SK-N-SH (cell line): ENCODE results near the gene TXNDC5. TPM values are rescaled to one million over a fixed set of nuclear protein-coding genes. Genes with fewer than 3 reads are reported as not detected.

Experiments
- CTCF ChIA-PET: fragments of 300-600, 350-600 bp; formaldehyde crosslinking; extraction: SDS; loops from one replicate; lab custom pipeline; 2021; lab: Yijun Ruan, JAX
- POLR2A ChIA-PET: fragments of 350-600 bp; sonication (Branson Sonifier 250); formaldehyde crosslinking; extraction: SDS; loops from one replicate; lab custom pipeline; 2020; ENCODE audit warnings: antibody characterized with exemption, inconsistent platforms; lab: Yijun Ruan, JAX
- DNase-seq: peaks from one replicate; pipeline ENCODE4 v3.0.0; 2012
- H2AFZ ChIP-seq: fragments of 200-600 bp; sonication (generic); 2 replicates; pipeline ENCODE4 v1.8.1; 2016; ENCODE audit warnings: antibody characterized with exemption, mild to moderate bottlenecking, low read depth
- H3F3A ChIP-seq: fragments of 200-600 bp; sonication (generic); replicated peaks from 2 replicates; pipeline ENCODE3; 2016; ENCODE audit warnings: antibody characterized with exemption, mild to moderate bottlenecking; ENCODE audit not compliant: insufficient read depth
- H3K27ac ChIP-seq, 2 experiments: fragments of 200-500 bp in 1 of 2; fragments of 200-600 bp in 1 of 2; sonication (Bioruptor generic) in 1 of 2; sonication (generic), shearing (Covaris generic) in 1 of 2; 2 replicates each; pipeline versions ENCODE4 v1.5.1 to v1.6.1; 2014 to 2016; ENCODE audit warnings: low read depth in 2 of 2, inconsistent platforms in 1 of 2, low read length in 1 of 2, mild to moderate bottlenecking in 1 of 2, mixed read lengths in 1 of 2
- H3K27me3 ChIP-seq: fragments of 200-600 bp; sonication (generic), shearing (Covaris generic); 2 replicates; pipeline ENCODE4 v1.6.1; 2016; ENCODE audit warnings: mixed run types; ENCODE audit not compliant: insufficient read depth
- H3K36me3 ChIP-seq, 2 experiments: fragments of 200-500 bp in 1 of 2; fragments of 200-600 bp in 1 of 2; sonication (Bioruptor generic) in 1 of 2; sonication (generic) in 1 of 2; replicated peaks in 1 of 2; 2 replicates each; pipeline versions ENCODE3 to v1.5.1; 2014 to 2016; ENCODE audit warnings: low read length in 1 of 2, mild to moderate bottlenecking in 1 of 2; ENCODE audit not compliant: insufficient read depth in 2 of 2, control insufficient read depth in 1 of 2
- H3K4me1 ChIP-seq, 2 experiments: fragments of 200-500 bp in 1 of 2; fragments of 200-600 bp in 1 of 2; sonication (Bioruptor generic) in 1 of 2; sonication (generic), shearing (Covaris generic) in 1 of 2; 2 replicates each; pipeline versions ENCODE4 v1.5.1 to v1.6.1; 2014 to 2016; ENCODE audit warnings: low read depth in 1 of 2, low read length in 1 of 2, mixed run types in 1 of 2; ENCODE audit not compliant: insufficient read depth in 2 of 2, control insufficient read depth in 1 of 2
- H3K4me2 ChIP-seq: fragments of 200-600 bp; sonication (generic), shearing (Covaris generic); 2 replicates; pipeline ENCODE4 v1.6.1; 2017; ENCODE audit warnings: mixed run types
- H3K4me3 ChIP-seq, 2 experiments: fragments of 200-500 bp in 1 of 2; fragments of 200-600 bp in 1 of 2; sonication (Bioruptor generic) in 1 of 2; sonication (generic), shearing (Covaris generic) in 1 of 2; 2 replicates each; pipeline versions ENCODE4 v1.5.1 to v1.8.1; 2014 to 2016; ENCODE audit warnings: low read depth in 2 of 2, inconsistent platforms in 1 of 2, low read length in 1 of 2, mild to moderate bottlenecking in 1 of 2, mixed read lengths in 1 of 2, moderate library complexity in 1 of 2
- H3K79me2 ChIP-seq: fragments of 200-600 bp; sonication (generic); 2 replicates; pipeline ENCODE4 v1.8.1; 2017; ENCODE audit warnings: mild to moderate bottlenecking; ENCODE audit not compliant: insufficient read depth
- H3K9ac ChIP-seq: fragments of 200-600 bp; sonication (generic); 2 replicates; pipeline ENCODE4 v1.6.1; 2017; ENCODE audit warnings: mixed run types
- H3K9me2 ChIP-seq: fragments of 200-600 bp; sonication (generic); 2 replicates; pipeline ENCODE4 v1.6.1; 2017; ENCODE audit warnings: mixed run types
- H3K9me3 ChIP-seq: fragments of 200-600 bp; sonication (generic); 2 replicates; pipeline ENCODE4 v1.6.1; 2017; ENCODE audit warnings: mixed run types, mild to moderate bottlenecking, moderate library complexity
- H4K20me1 ChIP-seq: fragments of 200-600 bp; sonication (generic); 2 replicates; pipeline ENCODE4 v1.6.1; 2017; ENCODE audit warnings: mild to moderate bottlenecking, mixed run types; ENCODE audit not compliant: insufficient read depth
- CHD2 ChIP-seq: fragments of 150-350 bp; IDR thresholded peaks from 2 replicates; pipeline ENCODE4 v1.6.1; 2018; ENCODE audit warnings: low read length; ENCODE audit not compliant: partially characterized antibody
- EZH2phosphoT487 ChIP-seq: fragments of 200-600 bp; sonication (generic); IDR thresholded peaks from 2 replicates; pipeline ENCODE4 v1.6.1; 2017; ENCODE audit warnings: low read depth, mixed run types, mild to moderate bottlenecking, antibody characterized with exemption, moderate library complexity, borderline replicate concordance
- FOXJ3 ChIP-seq: sonication (generic); formaldehyde crosslinking; IDR thresholded peaks from 2 replicates; pipeline ENCODE4 v1.5.1; 2020; ENCODE audit warnings: mild to moderate bottlenecking, missing genetic modification reagents
- FOXM1 ChIP-seq: IDR thresholded peaks from 2 replicates; pipeline ENCODE4 v1.4.0; 2012; ENCODE audit warnings: low read depth, mild to moderate bottlenecking
- GABPA ChIP-seq: IDR thresholded peaks from 2 replicates; pipeline ENCODE4 v1.4.0; 2012; ENCODE audit warnings: low read depth, mild to moderate bottlenecking
- GATA2 ChIP-seq: sonication (generic); formaldehyde crosslinking; IDR thresholded peaks from 2 replicates; pipeline ENCODE4 v1.5.0; 2020; ENCODE audit warnings: mild to moderate bottlenecking, missing genetic modification reagents
- IRF3 ChIP-seq: fragments of 150-350 bp; IDR thresholded peaks from 2 replicates; pipeline ENCODE4 v1.6.1; 2016; ENCODE audit warnings: mild to moderate bottlenecking, low read depth, low read length
- MXI1 ChIP-seq: IDR thresholded peaks from 2 replicates; pipeline ENCODE4 v1.6.1; 2012; ENCODE audit warnings: mild to moderate bottlenecking, low read depth, low read length, improper control_type of control experiment
- NRF1 ChIP-seq: IDR thresholded peaks from 2 replicates; pipeline ENCODE4 v1.6.1; 2012; ENCODE audit warnings: low read depth, mild to moderate bottlenecking, low read length
- POLR2AphosphoS5 ChIP-seq: IDR thresholded peaks from 2 replicates; pipeline ENCODE4 v1.6.1; 2012; ENCODE audit warnings: low read depth, low read length
- RAD21 ChIP-seq: IDR thresholded peaks from 2 replicates; pipeline ENCODE4 v1.6.1; 2012; ENCODE audit warnings: mild to moderate bottlenecking, low read length
- RFX5 ChIP-seq: IDR thresholded peaks from 2 replicates; pipeline ENCODE4 v1.6.1; 2012; ENCODE audit warnings: mild to moderate bottlenecking, improper control_type of control experiment, low read length
- RXRA ChIP-seq: IDR thresholded peaks from 2 replicates; pipeline ENCODE4 v1.4.0; 2012; ENCODE audit warnings: low read depth, mild to moderate bottlenecking, borderline replicate concordance
- SIN3A ChIP-seq: IDR thresholded peaks from 2 replicates; pipeline ENCODE4 v1.6.1; 2012; ENCODE audit warnings: low read depth, mild to moderate bottlenecking, low read length, moderate library complexity, borderline replicate concordance
- SMC3 ChIP-seq: IDR thresholded peaks from 2 replicates; pipeline ENCODE4 v1.6.1; 2012; ENCODE audit warnings: low read depth, low read length, improper control_type of control experiment
- TAF1 ChIP-seq: IDR thresholded peaks from 2 replicates; pipeline ENCODE4 v1.6.1; 2012; ENCODE audit warnings: low read depth, mild to moderate bottlenecking, low read length, moderate library complexity, borderline replicate concordance
- TEAD4 ChIP-seq: IDR thresholded peaks from 2 replicates; pipeline ENCODE4 v1.4.0; 2012; ENCODE audit warnings: mild to moderate bottlenecking, borderline replicate concordance; ENCODE audit not compliant: insufficient read depth
- YY1 ChIP-seq: IDR thresholded peaks from 2 replicates; pipeline ENCODE4 v1.4.0; 2012; ENCODE audit warnings: low read depth, mild to moderate bottlenecking
- WGBS: methylation state at CpG from one replicate; pipeline ENCODE4 v1.1.6; 2017; ENCODE audit warnings: low lambda C conversion rate; 5-methylcytosine and 5-hydroxymethylcytosine counted together
- polyA plus RNA-seq, 3 experiments: library from polyadenylated mRNA; depleted of rRNA; stranded (reverse); fragments of >200 nt; gene quantifications; 2 replicates each; pipeline ENCODE4 v1.2.3, GENCODE V29; 2012
- TF ChIP-seq, protein P1 (sequence below): fragments of 200-600 bp; sonication (generic); IDR thresholded peaks from 2 replicates; pipeline ENCODE4 v1.6.1; 2017; ENCODE audit warnings: antibody characterized with exemption, mild to moderate bottlenecking, moderate library complexity
- TF ChIP-seq, protein P2 (sequence below): IDR thresholded peaks from 2 replicates; pipeline ENCODE4 v1.4.0; 2012; ENCODE audit warnings: low read depth, borderline replicate concordance
- TF ChIP-seq, protein P3 (sequence below): IDR thresholded peaks from 2 replicates; pipeline ENCODE4; 2012

TXNDC5 gene
- polyA plus RNA-seq, 1 of the 3 experiments (the other 2 are of a cell fraction) = 187 TPM

- POLR2A ChIA-PET = no interaction called here
- Histone ChIP-seq H3K9me3 (no peaks in the 10 kb centered on the region), H4K20me1 (peaks cover 16% of the 10 kb centered on the region), H3K9ac (no peak overlapping the region), H3K27ac (no peak overlapping the region), H3K27me3 (no peaks in the 10 kb centered on the region), H3K4me2 (no peak overlapping the region), H3K36me3 (peaks cover 69 to 85% of the 10 kb centered on the region in 2 experiments), H3K79me2 (peaks cover 12% of the 10 kb centered on the region), H3K4me1 (no peaks in the 10 kb centered on the region; a peak in 1 of 4 replicates), H3K4me3 (no peak overlapping the region), H2AFZ (no peak overlapping the region), H3K9me2 (no peaks in the 10 kb centered on the region; the same call in 1 of the 2 replicates), H3F3A (peaks cover 4% of the 10 kb centered on the region)
- 91% methylated on average over 2 of the region's 2 CpGs for WGBS
- no peak for DNase-seq
- TF ChIP-seq, protein P1, sequence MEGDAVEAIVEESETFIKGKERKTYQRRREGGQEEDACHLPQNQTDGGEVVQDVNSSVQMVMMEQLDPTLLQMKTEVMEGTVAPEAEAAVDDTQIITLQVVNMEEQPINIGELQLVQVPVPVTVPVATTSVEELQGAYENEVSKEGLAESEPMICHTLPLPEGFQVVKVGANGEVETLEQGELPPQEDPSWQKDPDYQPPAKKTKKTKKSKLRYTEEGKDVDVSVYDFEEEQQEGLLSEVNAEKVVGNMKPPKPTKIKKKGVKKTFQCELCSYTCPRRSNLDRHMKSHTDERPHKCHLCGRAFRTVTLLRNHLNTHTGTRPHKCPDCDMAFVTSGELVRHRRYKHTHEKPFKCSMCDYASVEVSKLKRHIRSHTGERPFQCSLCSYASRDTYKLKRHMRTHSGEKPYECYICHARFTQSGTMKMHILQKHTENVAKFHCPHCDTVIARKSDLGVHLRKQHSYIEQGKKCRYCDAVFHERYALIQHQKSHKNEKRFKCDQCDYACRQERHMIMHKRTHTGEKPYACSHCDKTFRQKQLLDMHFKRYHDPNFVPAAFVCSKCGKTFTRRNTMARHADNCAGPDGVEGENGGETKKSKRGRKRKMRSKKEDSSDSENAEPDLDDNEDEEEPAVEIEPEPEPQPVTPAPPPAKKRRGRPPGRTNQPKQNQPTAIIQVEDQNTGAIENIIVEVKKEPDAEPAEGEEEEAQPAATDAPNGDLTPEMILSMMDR = no peak
- TF ChIP-seq TEAD4 = no peak
- TF ChIP-seq FOXM1 = no peak
- no peak for TF ChIP-seq POLR2AphosphoS5
- no peak for TF ChIP-seq NRF1
- TF ChIP-seq GABPA = no peak
- TF ChIP-seq EZH2phosphoT487 = no peak
- TF ChIP-seq, protein P2, sequence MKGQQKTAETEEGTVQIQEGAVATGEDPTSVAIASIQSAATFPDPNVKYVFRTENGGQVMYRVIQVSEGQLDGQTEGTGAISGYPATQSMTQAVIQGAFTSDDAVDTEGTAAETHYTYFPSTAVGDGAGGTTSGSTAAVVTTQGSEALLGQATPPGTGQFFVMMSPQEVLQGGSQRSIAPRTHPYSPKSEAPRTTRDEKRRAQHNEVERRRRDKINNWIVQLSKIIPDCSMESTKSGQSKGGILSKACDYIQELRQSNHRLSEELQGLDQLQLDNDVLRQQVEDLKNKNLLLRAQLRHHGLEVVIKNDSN = no peak
- no peak for TF ChIP-seq RFX5
- TF ChIP-seq SMC3 = no peak
- no peak for TF ChIP-seq RAD21
- no peak for TF ChIP-seq SIN3A
- CTCF ChIA-PET = no interaction called here
These were observed 10.0 kb downstream of the TXNDC5 start for GRCh38 chr6:7900621-7901020.

GRCh38 chr6:7899889-7900213, 10.7 kb downstream of the TXNDC5 start:
- no peak for DNase-seq
- no peak overlapping the region for H3K4me3 ChIP-seq
- H3F3A ChIP-seq = peaks cover 4% of the 10 kb centered on the region
- no peaks in the 10 kb centered on the region for H3K27me3 ChIP-seq
- H3K9ac ChIP-seq = no peak overlapping the region
- no peak overlapping the region; the same call in 1 of the 2 replicates for H2AFZ ChIP-seq
- peaks cover 72 to 89% of the 10 kb centered on the region in 2 experiments for H3K36me3 ChIP-seq
- H3K9me3 ChIP-seq = no peaks in the 10 kb centered on the region
- H4K20me1 ChIP-seq = peaks cover 9% of the 10 kb centered on the region
- TF ChIP-seq RXRA = no peak
- TF ChIP-seq GATA2 = no peak
- TF ChIP-seq FOXJ3 = no peak
- TF ChIP-seq, protein P3, sequence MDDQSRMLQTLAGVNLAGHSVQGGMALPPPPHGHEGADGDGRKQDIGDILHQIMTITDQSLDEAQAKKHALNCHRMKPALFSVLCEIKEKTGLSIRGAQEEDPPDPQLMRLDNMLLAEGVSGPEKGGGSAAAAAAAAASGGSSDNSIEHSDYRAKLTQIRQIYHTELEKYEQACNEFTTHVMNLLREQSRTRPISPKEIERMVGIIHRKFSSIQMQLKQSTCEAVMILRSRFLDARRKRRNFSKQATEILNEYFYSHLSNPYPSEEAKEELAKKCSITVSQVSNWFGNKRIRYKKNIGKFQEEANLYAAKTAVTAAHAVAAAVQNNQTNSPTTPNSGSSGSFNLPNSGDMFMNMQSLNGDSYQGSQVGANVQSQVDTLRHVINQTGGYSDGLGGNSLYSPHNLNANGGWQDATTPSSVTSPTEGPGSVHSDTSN = no peak
- no peak for TF ChIP-seq TAF1
- TF ChIP-seq TEAD4 = no peak
- no peak for TF ChIP-seq POLR2AphosphoS5
- no peak for TF ChIP-seq RAD21
- TF ChIP-seq YY1 = no peak
- TF ChIP-seq MXI1 = no peak
- TF ChIP-seq CHD2 = no peak
- no peak for TF ChIP-seq FOXM1
- TF ChIP-seq IRF3 = no peak
- TF ChIP-seq, all 33 proteins: peak for 0
- ChIA-PET CTCF (interaction anchor here (0.6 to 1.0 kb wide), 2 partner anchors 52 to 170 kb away, joined by 3 read pairs; no protein-coding TSS in a partner anchor), POLR2A (no interaction called here)
- Histone ChIP-seq H3K4me2 (no peak overlapping the region), H3K4me1 (peaks cover 0 to 5% of the 10 kb centered on the region in 2 experiments; a peak in 1 of 4 replicates), H3K27ac (no peak overlapping the region), H3K79me2 (peaks cover 5% of the 10 kb centered on the region), H3K9me2 (no peaks in the 10 kb centered on the region)
- WGBS = 100% methylated on average over 4 of the region's 4 CpGs
